HepG2 (cell line): Measurements from ENCODE around the gene STARD13. TPM values are rescaled to one million over a fixed set of nuclear protein-coding genes. Genes with fewer than 3 reads are reported as not detected.

ENCODE experiments used
- BHLHE40 ChIP-seq: IDR thresholded peaks from 2 replicates; pipeline ENCODE4 v1.6.1; 2011; ENCODE audit warnings: low read length, improper control_type of control experiment
- FOXA3 ChIP-seq: IDR thresholded peaks from 2 replicates; pipeline ENCODE4 v1.6.1; 2016; ENCODE audit warnings: missing genetic modification reagents, missing compliant biosample characterization
- GFI1 ChIP-seq: sonication (generic); formaldehyde crosslinking; IDR thresholded peaks from 2 replicates; pipeline ENCODE4 v1.5.0; 2020; ENCODE audit warnings: missing genetic modification reagents, mild to moderate bottlenecking, borderline replicate concordance
- HIVEP1 ChIP-seq: sonication (generic); formaldehyde crosslinking; IDR thresholded peaks from 2 replicates; pipeline ENCODE4 v1.4.0; 2020; ENCODE audit warnings: mild to moderate bottlenecking, missing genetic modification reagents
- HNF4G ChIP-seq, 2 experiments: sonication (generic) in 1 of 2; formaldehyde crosslinking in 1 of 2; IDR thresholded peaks; 2 replicates each; pipeline versions ENCODE4 v1.4.0 to v1.6.1; 2011 to 2020; ENCODE audit warnings: borderline replicate concordance in 2 of 2, low read depth in 2 of 2, mild to moderate bottlenecking in 2 of 2, low read length in 1 of 2, missing genetic modification reagents in 1 of 2, moderate library complexity in 1 of 2
- HNRNPK ChIP-seq: fragments of 200-400 bp; formaldehyde crosslinking; IDR thresholded peaks from 2 replicates; pipeline ENCODE4 v1.6.1; 2018; ENCODE audit warnings: low read length, low read depth, moderate library complexity, mild to moderate bottlenecking; ENCODE audit not compliant: poor library complexity, severe bottlenecking
- ISL2 ChIP-seq: sonication (generic); formaldehyde crosslinking; IDR thresholded peaks from 2 replicates; pipeline ENCODE4 v1.5.0; 2020; ENCODE audit warnings: missing genetic modification reagents
- NFIB ChIP-seq: sonication (generic); formaldehyde crosslinking; IDR thresholded peaks from 2 replicates; pipeline ENCODE4 v1.9.0; 2021; ENCODE audit warnings: missing genetic modification reagents, mild to moderate bottlenecking, borderline replicate concordance
- PITX1 ChIP-seq: sonication (generic); formaldehyde crosslinking; IDR thresholded peaks from 2 replicates; pipeline ENCODE4 v1.5.1; 2020; ENCODE audit warnings: mild to moderate bottlenecking, missing genetic modification reagents
- POGZ ChIP-seq: sonication (generic); formaldehyde crosslinking; IDR thresholded peaks from 2 replicates; pipeline ENCODE4 v1.4.0; 2020; ENCODE audit warnings: mild to moderate bottlenecking, missing genetic modification reagents
- SMAD3 ChIP-seq: sonication (generic); formaldehyde crosslinking; IDR thresholded peaks from 2 replicates; pipeline ENCODE4 v1.4.0; 2020; ENCODE audit warnings: missing genetic modification reagents
- TGIF2 ChIP-seq: IDR thresholded peaks from 2 replicates; pipeline ENCODE4 v1.6.1; 2016; ENCODE audit warnings: control low read depth, missing compliant biosample characterization
- WIZ ChIP-seq: sonication (generic); formaldehyde crosslinking; IDR thresholded peaks from 2 replicates; pipeline ENCODE4 v1.5.1; 2020; ENCODE audit warnings: mild to moderate bottlenecking, missing genetic modification reagents
- ZNF225 ChIP-seq: sonication (generic); formaldehyde crosslinking; IDR thresholded peaks from 2 replicates; pipeline ENCODE4 v1.4.0; 2020; ENCODE audit warnings: mild to moderate bottlenecking, missing genetic modification reagents
- ZNF235 ChIP-seq: sonication (generic); formaldehyde crosslinking; IDR thresholded peaks from 2 replicates; pipeline ENCODE4 v1.8.1; 2023; ENCODE audit warnings: mild to moderate bottlenecking, missing genetic modification reagents, borderline replicate concordance
- ZNF251 ChIP-seq: sonication (generic); formaldehyde crosslinking; IDR thresholded peaks from 2 replicates; pipeline ENCODE4 v1.9.0; 2021; ENCODE audit warnings: mild to moderate bottlenecking, missing genetic modification reagents
- ZNF619 ChIP-seq: sonication (generic); formaldehyde crosslinking; IDR thresholded peaks from 2 replicates; pipeline ENCODE4 v1.4.0; 2020; ENCODE audit warnings: mild to moderate bottlenecking, missing genetic modification reagents
- ZZZ3 ChIP-seq: sonication (generic); formaldehyde crosslinking; IDR thresholded peaks from 2 replicates; pipeline ENCODE4 v1.4.0; 2020; ENCODE audit warnings: missing genetic modification reagents, mild to moderate bottlenecking, borderline replicate concordance
- polyA plus RNA-seq, 8 experiments: library from polyadenylated mRNA; depleted of rRNA in 3 of 8; stranded (reverse) in 7 of 8; unstranded in 1 of 8; fragments of >200 nt; fragmentation: Illumina TruSeq in 4 of 8; extraction: Trizol in 4 of 8; gene quantifications; 2 replicates each; pipeline versions ENCODE4 v1.2.1 to v1.2.3, GENCODE V29; 2011 to 2016; ENCODE audit warnings: low read depth in 4 of 8, missing spikeins in 1 of 8, mixed read lengths in 1 of 8; ENCODE audit not compliant: insufficient read depth in 1 of 8
- total RNA-seq, 5 experiments: library from RNA; depleted of rRNA; stranded (reverse); fragments of >200 nt; fragmentation: Illumina TruSeq; extraction: Trizol; gene quantifications; 2 replicates each; pipeline ENCODE4 v1.2.3, GENCODE V29; 2016; ENCODE audit warnings: low read depth in 1 of 5
- TF ChIP-seq, protein P1 (sequence below): sonication (generic); formaldehyde crosslinking; IDR thresholded peaks from 2 replicates; pipeline ENCODE4 v1.8.1; 2022; ENCODE audit warnings: low read depth, mild to moderate bottlenecking, missing genetic modification reagents
- TF ChIP-seq, protein P2 (sequence below): sonication (generic); formaldehyde crosslinking; IDR thresholded peaks from 2 replicates; pipeline ENCODE4 v1.4.0; 2020; ENCODE audit warnings: missing genetic modification reagents
- TF ChIP-seq, protein P3 (sequence below): sonication (generic); formaldehyde crosslinking; IDR thresholded peaks from 2 replicates; pipeline ENCODE4 v1.4.0; 2020; ENCODE audit warnings: missing genetic modification reagents

Gene STARD13
- total and polyA plus RNA-seq, 2 of the 13 experiments (the other 11 are each of a cell fraction or from before 2014, with no cell fraction given) = 12.8 to 14.3 TPM

DNA sequence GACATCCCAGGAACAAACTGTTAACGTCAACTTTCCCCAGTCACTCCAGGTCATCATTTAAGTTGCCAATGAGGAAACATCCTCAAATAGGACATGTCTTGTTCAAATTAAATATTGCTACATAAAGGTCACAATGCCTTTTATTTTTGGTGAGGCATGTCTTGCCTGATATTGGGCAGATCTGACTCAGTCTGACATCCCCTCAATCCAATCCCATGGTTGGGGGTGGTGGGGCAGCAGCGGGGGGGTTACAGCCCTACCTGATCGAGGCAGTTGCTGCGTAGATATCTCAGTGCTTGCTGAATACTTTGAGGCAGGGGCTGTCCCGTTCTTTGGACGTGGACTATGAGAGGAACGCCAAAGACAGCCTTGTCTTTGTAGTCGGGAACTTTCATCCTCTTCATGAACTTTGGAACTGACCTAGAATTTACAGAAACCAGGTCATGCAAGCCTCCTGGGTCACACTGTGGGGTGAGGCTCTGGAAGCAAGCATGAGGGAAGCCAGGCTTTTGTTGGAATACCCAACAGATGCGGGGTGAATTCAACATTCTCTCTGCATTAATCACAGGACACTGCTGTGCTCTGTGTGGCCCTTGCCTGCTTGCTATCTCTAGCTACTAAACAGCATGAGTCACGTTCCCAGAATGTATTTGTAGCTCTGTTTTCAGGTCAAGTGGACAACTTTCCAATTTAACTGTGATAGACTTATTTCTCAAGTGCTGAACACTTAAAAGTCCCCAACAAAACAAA, 159.6 kb downstream of the STARD13 start (continued):
- TF ChIP-seq, protein P1, sequence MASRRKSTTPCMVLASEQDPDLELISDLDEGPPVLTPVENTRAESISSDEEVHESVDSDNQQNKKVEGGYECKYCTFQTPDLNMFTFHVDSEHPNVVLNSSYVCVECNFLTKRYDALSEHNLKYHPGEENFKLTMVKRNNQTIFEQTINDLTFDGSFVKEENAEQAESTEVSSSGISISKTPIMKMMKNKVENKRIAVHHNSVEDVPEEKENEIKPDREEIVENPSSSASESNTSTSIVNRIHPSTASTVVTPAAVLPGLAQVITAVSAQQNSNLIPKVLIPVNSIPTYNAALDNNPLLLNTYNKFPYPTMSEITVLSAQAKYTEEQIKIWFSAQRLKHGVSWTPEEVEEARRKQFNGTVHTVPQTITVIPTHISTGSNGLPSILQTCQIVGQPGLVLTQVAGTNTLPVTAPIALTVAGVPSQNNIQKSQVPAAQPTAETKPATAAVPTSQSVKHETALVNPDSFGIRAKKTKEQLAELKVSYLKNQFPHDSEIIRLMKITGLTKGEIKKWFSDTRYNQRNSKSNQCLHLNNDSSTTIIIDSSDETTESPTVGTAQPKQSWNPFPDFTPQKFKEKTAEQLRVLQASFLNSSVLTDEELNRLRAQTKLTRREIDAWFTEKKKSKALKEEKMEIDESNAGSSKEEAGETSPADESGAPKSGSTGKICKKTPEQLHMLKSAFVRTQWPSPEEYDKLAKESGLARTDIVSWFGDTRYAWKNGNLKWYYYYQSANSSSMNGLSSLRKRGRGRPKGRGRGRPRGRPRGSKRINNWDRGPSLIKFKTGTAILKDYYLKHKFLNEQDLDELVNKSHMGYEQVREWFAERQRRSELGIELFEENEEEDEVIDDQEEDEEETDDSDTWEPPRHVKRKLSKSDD (CRISPR knock-in tag) = 0 out of 2 replicates have a peak, but pooled peaks have one; percentile 56
- no peak for TF ChIP-seq NFIB
- peak; percentile 83 for TF ChIP-seq FOXA3 (CRISPR knock-in tag)
- no peak for TF ChIP-seq HNRNPK
- TF ChIP-seq ZNF619 = no peak
- TF ChIP-seq ZNF225 (CRISPR knock-in tag) = no peak
- peak; percentile 67 for TF ChIP-seq GFI1
- TF ChIP-seq ZNF251 (CRISPR knock-in tag) = no peak
- TF ChIP-seq WIZ (CRISPR knock-in tag) = no peak
- peak; percentile 67; the same call in 1 of the 2 replicates for TF ChIP-seq ZZZ3
- peak; percentile 72 for TF ChIP-seq PITX1 (CRISPR knock-in tag)
- TF ChIP-seq, protein P2, sequence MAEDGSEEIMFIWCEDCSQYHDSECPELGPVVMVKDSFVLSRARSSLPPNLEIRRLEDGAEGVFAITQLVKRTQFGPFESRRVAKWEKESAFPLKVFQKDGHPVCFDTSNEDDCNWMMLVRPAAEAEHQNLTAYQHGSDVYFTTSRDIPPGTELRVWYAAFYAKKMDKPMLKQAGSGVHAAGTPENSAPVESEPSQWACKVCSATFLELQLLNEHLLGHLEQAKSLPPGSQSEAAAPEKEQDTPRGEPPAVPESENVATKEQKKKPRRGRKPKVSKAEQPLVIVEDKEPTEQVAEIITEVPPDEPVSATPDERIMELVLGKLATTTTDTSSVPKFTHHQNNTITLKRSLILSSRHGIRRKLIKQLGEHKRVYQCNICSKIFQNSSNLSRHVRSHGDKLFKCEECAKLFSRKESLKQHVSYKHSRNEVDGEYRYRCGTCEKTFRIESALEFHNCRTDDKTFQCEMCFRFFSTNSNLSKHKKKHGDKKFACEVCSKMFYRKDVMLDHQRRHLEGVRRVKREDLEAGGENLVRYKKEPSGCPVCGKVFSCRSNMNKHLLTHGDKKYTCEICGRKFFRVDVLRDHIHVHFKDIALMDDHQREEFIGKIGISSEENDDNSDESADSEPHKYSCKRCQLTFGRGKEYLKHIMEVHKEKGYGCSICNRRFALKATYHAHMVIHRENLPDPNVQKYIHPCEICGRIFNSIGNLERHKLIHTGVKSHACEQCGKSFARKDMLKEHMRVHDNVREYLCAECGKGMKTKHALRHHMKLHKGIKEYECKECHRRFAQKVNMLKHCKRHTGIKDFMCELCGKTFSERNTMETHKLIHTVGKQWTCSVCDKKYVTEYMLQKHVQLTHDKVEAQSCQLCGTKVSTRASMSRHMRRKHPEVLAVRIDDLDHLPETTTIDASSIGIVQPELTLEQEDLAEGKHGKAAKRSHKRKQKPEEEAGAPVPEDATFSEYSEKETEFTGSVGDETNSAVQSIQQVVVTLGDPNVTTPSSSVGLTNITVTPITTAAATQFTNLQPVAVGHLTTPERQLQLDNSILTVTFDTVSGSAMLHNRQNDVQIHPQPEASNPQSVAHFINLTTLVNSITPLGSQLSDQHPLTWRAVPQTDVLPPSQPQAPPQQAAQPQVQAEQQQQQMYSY (CRISPR knock-in tag) = no peak
- TF ChIP-seq ISL2 (CRISPR knock-in tag) = peak; percentile 80
- peak; percentile 15; the same call in 1 of the 2 replicates for TF ChIP-seq TGIF2
- TF ChIP-seq HIVEP1 = peak; percentile 75; the same call in 1 of the 2 replicates
- TF ChIP-seq HNF4G (IDR thresholded peaks at IDR 0.05; ENCODE audit: borderline replicate concordance, low read depth, low read length) = peak; percentile 94
- TF ChIP-seq HNF4G (CRISPR knock-in tag; IDR thresholded peaks at IDR 0.05; ENCODE audit: borderline replicate concordance, low read depth) = peak; percentile 96
- TF ChIP-seq BHLHE40 = peak; percentile 75
- TF ChIP-seq ZNF235 (CRISPR knock-in tag) = no peak
- TF ChIP-seq, protein P3, sequence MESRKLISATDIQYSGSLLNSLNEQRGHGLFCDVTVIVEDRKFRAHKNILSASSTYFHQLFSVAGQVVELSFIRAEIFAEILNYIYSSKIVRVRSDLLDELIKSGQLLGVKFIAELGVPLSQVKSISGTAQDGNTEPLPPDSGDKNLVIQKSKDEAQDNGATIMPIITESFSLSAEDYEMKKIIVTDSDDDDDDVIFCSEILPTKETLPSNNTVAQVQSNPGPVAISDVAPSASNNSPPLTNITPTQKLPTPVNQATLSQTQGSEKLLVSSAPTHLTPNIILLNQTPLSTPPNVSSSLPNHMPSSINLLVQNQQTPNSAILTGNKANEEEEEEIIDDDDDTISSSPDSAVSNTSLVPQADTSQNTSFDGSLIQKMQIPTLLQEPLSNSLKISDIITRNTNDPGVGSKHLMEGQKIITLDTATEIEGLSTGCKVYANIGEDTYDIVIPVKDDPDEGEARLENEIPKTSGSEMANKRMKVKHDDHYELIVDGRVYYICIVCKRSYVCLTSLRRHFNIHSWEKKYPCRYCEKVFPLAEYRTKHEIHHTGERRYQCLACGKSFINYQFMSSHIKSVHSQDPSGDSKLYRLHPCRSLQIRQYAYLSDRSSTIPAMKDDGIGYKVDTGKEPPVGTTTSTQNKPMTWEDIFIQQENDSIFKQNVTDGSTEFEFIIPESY (CRISPR knock-in tag) = peak; percentile 73; the same call in 1 of the 2 replicates
- peak; percentile 96 for TF ChIP-seq POGZ
- TF ChIP-seq SMAD3 (CRISPR knock-in tag) = no peak; the same call in 1 of the 2 replicates
